HepG2 (cell line): ENCODE measurements around the gene VPS29. TPM values are rescaled to one million over a fixed set of nuclear protein-coding genes. Genes with fewer than 3 reads are reported as not detected.

Experiments
- ELK4 ChIP-seq: sonication (generic); formaldehyde crosslinking; IDR thresholded peaks from 2 replicates; pipeline ENCODE4 v1.9.0; 2021; ENCODE audit warnings: missing genetic modification reagents, borderline replicate concordance
- ETV6 ChIP-seq: sonication (generic); formaldehyde crosslinking; conservative IDR thresholded peaks from 2 replicates; pipeline ENCODE4 v1.4.0; 2020; ENCODE audit warnings: missing genetic modification reagents
- GATAD2A ChIP-seq: IDR thresholded peaks from 2 replicates; pipeline ENCODE4 v1.6.1; 2016
- GMEB1 ChIP-seq: sonication (generic); formaldehyde crosslinking; IDR thresholded peaks from 2 replicates; pipeline ENCODE4 v1.5.1; 2020; ENCODE audit warnings: missing genetic modification reagents, mild to moderate bottlenecking, borderline replicate concordance
- KLF9 ChIP-seq: IDR thresholded peaks from 2 replicates; pipeline ENCODE4 v1.6.1; 2016; ENCODE audit warnings: low read depth
- POGK ChIP-seq: sonication (generic); formaldehyde crosslinking; conservative IDR thresholded peaks from 2 replicates; pipeline ENCODE4 v1.8.0; 2022; ENCODE audit warnings: mild to moderate bottlenecking, moderate library complexity, missing genetic modification reagents
- POGZ ChIP-seq: sonication (generic); formaldehyde crosslinking; IDR thresholded peaks from 2 replicates; pipeline ENCODE4 v1.4.0; 2020; ENCODE audit warnings: mild to moderate bottlenecking, missing genetic modification reagents
- TBP ChIP-seq: sonication (generic); formaldehyde crosslinking; IDR thresholded peaks from 2 replicates; pipeline ENCODE4 v1.5.0; 2020; ENCODE audit warnings: missing genetic modification reagents
- TBX2 ChIP-seq: sonication (generic); formaldehyde crosslinking; IDR thresholded peaks from 2 replicates; pipeline ENCODE4 v1.5.0; 2020; ENCODE audit warnings: missing genetic modification reagents, mild to moderate bottlenecking, borderline replicate concordance
- ZFP82 ChIP-seq: sonication (generic); formaldehyde crosslinking; IDR thresholded peaks from 2 replicates; pipeline ENCODE4 v1.5.1; 2020; ENCODE audit warnings: mild to moderate bottlenecking, missing genetic modification reagents, borderline replicate concordance
- ZNF142 ChIP-seq: sonication (generic); formaldehyde crosslinking; IDR thresholded peaks from 2 replicates; pipeline ENCODE4 v1.4.0; 2020; ENCODE audit warnings: missing genetic modification reagents
- ZNF263 ChIP-seq: sonication (generic); formaldehyde crosslinking; IDR thresholded peaks from 2 replicates; pipeline ENCODE4 v1.4.0; 2020; ENCODE audit warnings: missing genetic modification reagents
- ZNF331 ChIP-seq: sonication (generic); formaldehyde crosslinking; IDR thresholded peaks from 2 replicates; pipeline ENCODE4 v1.4.0; 2020; ENCODE audit warnings: missing genetic modification reagents
- ZNF44 ChIP-seq: sonication (generic); formaldehyde crosslinking; IDR thresholded peaks from 2 replicates; pipeline ENCODE4 v1.5.1; 2020; ENCODE audit warnings: mild to moderate bottlenecking, missing genetic modification reagents
- ZNF550 ChIP-seq: sonication (generic); formaldehyde crosslinking; IDR thresholded peaks from 2 replicates; pipeline ENCODE4 v1.4.0; 2020; ENCODE audit warnings: mild to moderate bottlenecking, missing genetic modification reagents, borderline replicate concordance
- ZNF567 ChIP-seq: sonication (generic); formaldehyde crosslinking; IDR thresholded peaks from 2 replicates; pipeline ENCODE4 v1.8.1; 2023; ENCODE audit warnings: mild to moderate bottlenecking, missing genetic modification reagents, borderline replicate concordance
- ZNF768 ChIP-seq: sonication (generic); formaldehyde crosslinking; IDR thresholded peaks from 2 replicates; pipeline ENCODE4 v1.4.0; 2020; ENCODE audit warnings: missing genetic modification reagents
- ZNF839 ChIP-seq: sonication (generic); formaldehyde crosslinking; IDR thresholded peaks from 2 replicates; pipeline ENCODE4 v1.4.0; 2020; ENCODE audit warnings: missing genetic modification reagents, mild to moderate bottlenecking, borderline replicate concordance
- ZSCAN25 ChIP-seq: sonication (generic); formaldehyde crosslinking; IDR thresholded peaks from 2 replicates; pipeline ENCODE4 v1.8.0; 2022; ENCODE audit warnings: mild to moderate bottlenecking, missing genetic modification reagents
- polyA plus RNA-seq, 8 experiments: library from polyadenylated mRNA; depleted of rRNA in 3 of 8; stranded (reverse) in 7 of 8; unstranded in 1 of 8; fragments of >200 nt; fragmentation: Illumina TruSeq in 4 of 8; extraction: Trizol in 4 of 8; gene quantifications; 2 replicates each; pipeline versions ENCODE4 v1.2.1 to v1.2.3, GENCODE V29; 2011 to 2016; ENCODE audit warnings: low read depth in 4 of 8, missing spikeins in 1 of 8, mixed read lengths in 1 of 8; ENCODE audit not compliant: insufficient read depth in 1 of 8
- total RNA-seq, 5 experiments: library from RNA; depleted of rRNA; stranded (reverse); fragments of >200 nt; fragmentation: Illumina TruSeq; extraction: Trizol; gene quantifications; 2 replicates each; pipeline ENCODE4 v1.2.3, GENCODE V29; 2016; ENCODE audit warnings: low read depth in 1 of 5

The VPS29 gene
- total and polyA plus RNA-seq, 2 of the 13 experiments (the other 11 are each of a cell fraction or from before 2014, with no cell fraction given) = 107 to 114 TPM

GRCh38 chr12:110468214-110469048 is 33.5 kb downstream of the VPS29 start, which contains the start of the genes FAM216A and GPN3 (continued):
- TF ChIP-seq GMEB1 (CRISPR knock-in tag) = peak; percentile 79; the same call in 1 of the 2 replicates
- TF ChIP-seq POGZ (CRISPR knock-in tag) = peak; percentile 91
- TF ChIP-seq ZNF263 (CRISPR knock-in tag) = no peak
- TF ChIP-seq ZNF567 (CRISPR knock-in tag) = 0 out of 2 replicates have a peak, but pooled peaks have one; percentile 15
- TF ChIP-seq POGK = peak; percentile 72
- TF ChIP-seq TBP = no peak
- no peak; the same call in 1 of the 2 replicates for TF ChIP-seq ZNF768 (CRISPR knock-in tag)
- no peak for TF ChIP-seq ELK4
- TF ChIP-seq ZSCAN25 (CRISPR knock-in tag) = 0 out of 2 replicates have a peak, but pooled peaks have one; percentile 32
- TF ChIP-seq ETV6 = no peak; the same call in 1 of the 2 replicates
- TF ChIP-seq ZNF839 = no peak
- no peak for TF ChIP-seq ZNF550
- no peak; the same call in 1 of the 2 replicates for TF ChIP-seq ZNF142
- TF ChIP-seq GATAD2A = peak; percentile 68
- peak; percentile 71 for TF ChIP-seq ZNF331 (CRISPR knock-in tag)
- TF ChIP-seq TBX2 (CRISPR knock-in tag) = peak; percentile 5; the same call in 1 of the 2 replicates
- TF ChIP-seq ZFP82 = peak; percentile 85
- peak; percentile 67; the same call in 1 of the 2 replicates for TF ChIP-seq ZNF44 (CRISPR knock-in tag)
- TF ChIP-seq KLF9 (CRISPR knock-in tag) = 0 out of 2 replicates have a peak, but pooled peaks have one; percentile 65
